GM19328 (cell line): ENCODE results near the gene STRAP.

Source experiments
- ATAC-seq: cut with Tn5 transposase; IDR thresholded peaks from one replicate; pipeline ENCODE4 v1.9.1; 2021; ENCODE audit warnings: mild to moderate bottlenecking, moderate library complexity; ENCODE audit not compliant: unreplicated experiment

The STRAP gene, protein sequence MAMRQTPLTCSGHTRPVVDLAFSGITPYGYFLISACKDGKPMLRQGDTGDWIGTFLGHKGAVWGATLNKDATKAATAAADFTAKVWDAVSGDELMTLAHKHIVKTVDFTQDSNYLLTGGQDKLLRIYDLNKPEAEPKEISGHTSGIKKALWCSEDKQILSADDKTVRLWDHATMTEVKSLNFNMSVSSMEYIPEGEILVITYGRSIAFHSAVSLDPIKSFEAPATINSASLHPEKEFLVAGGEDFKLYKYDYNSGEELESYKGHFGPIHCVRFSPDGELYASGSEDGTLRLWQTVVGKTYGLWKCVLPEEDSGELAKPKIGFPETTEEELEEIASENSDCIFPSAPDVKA

DNA sequence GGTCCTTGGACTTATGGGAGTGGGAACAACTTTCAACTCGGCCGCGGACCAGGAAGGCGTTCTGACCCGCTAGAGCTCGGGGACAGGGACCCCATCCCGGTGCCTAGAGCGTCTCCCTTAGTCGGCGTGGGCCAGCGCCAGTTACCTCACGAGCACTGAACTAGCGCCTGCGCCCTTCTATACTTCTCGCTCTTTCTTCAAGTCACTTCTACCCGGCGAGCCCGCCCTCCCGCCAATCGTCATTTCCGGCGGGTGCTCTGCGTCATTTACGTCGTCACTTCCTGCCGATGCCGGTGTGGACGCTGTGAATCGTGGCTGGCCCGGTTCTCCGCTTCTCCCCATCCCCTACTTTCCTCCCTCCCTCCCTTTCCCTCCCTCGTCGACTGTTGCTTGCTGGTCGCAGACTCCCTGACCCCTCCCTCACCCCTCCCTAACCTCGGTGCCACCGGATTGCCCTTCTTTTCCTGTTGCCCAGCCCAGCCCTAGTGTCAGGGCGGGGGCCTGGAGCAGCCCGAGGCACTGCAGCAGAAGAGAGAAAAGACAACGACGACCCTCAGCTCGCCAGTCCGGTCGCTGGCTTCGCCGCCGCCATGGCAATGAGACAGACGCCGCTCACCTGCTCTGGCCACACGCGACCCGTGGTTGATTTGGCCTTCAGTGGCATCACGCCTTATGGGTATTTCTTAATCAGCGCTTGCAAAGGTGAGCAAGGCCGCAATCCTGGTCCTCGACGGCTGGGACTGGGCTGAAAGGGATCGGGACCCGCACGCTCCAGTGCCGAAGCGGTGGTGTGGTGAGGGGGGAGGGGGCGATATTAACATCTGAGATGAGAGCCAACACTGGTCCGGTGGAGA is at the start of gene STRAP:
TSS of gene STRAP (plus strand) at position 270 of the 854 bp plus-strand sequence. CDS start at position 591, 321 bp downstream.
- peak; percentile 93 for ATAC-seq

DNA sequence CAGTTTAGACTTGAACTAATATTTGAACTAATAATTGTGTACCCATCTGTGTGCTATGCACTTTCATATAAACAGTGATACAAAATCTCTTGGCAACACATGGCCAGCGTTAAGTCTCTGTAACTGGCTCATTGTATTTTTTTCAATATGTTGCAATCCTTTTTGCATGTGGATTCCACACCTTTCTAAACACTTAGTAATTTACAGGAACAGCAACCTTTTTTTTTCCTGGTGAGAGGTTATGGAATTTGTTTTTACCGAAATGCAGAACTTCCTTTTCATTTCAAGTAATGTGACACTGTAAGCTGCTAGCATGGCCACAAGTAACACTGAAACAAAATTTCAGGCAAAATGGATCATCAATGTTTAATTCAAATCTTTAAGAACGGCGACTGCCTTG is 47.6 kb upstream of the STRAP start:
- ATAC-seq: no peak

DNA sequence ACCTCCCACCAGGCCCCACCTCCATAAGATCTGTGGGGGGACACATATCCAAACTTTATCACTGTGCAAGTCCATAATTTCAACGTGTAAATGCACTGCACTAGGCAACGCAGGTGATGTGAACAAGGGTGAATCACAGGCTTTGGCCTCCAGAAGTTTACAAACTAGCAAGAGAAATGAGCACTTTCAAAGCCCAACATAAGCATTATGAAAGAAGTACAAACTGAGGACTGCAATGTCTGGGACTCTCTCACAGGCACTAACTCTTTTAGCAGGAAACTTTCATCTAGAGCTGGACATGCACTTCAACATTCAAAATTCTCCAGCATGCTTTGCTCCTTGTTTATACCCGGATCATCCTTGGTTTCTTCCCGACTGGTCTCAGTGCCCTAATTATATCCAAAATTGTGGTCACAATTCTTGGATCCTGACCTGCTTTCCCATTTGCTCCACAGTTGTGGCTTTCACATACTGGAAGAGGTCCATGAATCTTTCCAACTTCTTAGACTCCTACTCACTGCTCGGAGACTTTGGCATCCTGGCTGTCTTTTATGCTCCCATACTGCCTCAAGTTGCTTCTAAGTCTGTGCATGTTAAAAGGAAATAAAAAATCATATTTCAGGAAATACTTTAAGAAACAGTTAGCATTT is 44.9 kb upstream of the STRAP start:
- ATAC-seq: no peak

DNA sequence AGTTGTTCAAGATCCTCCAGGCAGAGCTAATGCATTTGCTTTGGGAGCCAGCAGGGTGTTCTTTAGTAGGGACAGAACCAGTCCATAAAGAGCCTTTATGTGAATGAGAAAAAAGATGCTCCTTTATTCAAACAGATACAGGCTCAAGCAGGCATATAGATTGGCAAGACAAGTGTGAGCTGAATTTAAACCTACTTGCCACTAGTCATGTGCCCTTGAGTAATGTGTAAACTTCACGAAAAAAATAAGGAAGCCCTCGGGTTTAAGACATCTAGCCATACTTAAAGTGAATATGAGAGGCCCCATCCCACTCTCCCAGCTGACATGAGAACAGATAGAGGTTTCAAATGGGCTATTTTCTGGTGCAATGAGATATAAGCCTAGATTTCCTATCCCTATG is 43.1 kb upstream of the STRAP start:
- no peak for ATAC-seq

DNA sequence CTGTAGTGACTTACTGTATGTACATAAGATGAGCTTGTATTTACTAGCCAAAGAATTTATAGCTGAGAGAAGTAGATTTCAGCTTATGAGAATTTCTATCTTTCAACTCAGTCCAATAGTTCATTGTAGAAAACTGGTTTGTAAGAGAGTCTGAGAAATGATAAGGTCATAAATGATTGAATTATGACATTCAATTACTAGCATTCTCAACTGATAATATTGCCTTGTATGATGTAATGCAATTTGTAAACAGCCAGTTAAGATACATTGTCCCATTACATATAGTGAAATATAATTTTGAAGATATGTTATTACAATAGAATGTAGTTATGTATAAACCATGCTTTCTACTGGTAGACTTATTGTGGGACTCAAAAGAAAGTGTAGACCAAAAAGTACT is 42.5 kb upstream of the STRAP start:
- no peak for ATAC-seq

DNA sequence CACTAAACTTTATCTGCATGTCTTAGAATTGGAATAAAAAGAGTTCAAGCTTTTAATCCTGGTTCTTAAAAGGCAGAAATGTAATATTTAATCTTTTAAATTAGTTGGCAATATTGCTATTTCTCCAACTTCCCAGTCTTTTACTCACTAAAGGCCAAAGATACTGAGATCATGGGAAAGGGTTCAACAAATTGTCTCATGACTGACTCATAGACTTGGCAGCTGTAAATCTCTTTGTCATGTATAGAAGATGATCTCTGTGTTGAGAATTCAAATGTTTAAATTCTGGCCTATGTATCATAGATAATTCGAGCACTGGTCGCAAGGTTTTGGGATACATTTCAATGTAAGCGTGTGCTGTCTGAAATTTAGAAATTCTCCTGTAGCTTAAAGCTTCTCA is 40.1 kb upstream of the STRAP start:
- ATAC-seq: no peak

DNA sequence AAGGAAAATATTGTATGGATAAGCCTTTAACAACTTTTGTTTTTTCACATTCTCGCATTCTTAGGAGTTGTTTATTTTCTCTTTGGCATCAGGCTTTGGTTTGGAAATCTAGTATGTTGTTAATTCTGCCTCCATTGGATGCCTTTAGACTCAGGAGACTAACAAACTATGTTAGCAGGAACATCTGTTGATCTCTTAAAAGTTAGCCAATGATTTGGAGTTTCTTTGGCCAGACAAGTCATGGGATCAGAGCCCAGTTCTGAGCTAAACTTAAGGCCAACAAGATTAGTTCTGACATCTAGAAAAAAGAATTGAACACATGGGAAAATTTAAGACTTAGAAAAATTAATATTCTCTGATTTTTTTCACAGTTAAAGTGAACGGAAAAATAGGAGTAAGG is 35.3 kb upstream of the STRAP start:
- no peak for ATAC-seq

DNA sequence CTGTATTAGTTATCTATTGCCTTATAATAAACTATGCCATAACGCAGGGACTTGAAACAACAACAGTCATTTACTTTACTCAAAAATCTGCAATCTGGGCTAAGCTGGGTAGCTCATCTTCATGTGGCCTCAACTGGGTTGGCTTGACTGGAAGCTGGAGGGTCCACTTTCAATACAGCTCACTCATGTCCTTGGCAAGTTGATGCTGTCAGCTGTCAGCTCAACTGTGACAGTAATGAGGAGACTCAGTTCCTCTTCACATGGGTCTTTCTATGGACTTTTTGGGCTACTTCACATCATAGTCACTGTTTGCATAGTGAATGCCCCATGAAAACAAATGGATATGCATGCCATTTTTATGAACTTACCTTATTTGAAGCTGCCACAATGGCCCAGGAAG is 33.6 kb upstream of the STRAP start:
- no peak for ATAC-seq

DNA sequence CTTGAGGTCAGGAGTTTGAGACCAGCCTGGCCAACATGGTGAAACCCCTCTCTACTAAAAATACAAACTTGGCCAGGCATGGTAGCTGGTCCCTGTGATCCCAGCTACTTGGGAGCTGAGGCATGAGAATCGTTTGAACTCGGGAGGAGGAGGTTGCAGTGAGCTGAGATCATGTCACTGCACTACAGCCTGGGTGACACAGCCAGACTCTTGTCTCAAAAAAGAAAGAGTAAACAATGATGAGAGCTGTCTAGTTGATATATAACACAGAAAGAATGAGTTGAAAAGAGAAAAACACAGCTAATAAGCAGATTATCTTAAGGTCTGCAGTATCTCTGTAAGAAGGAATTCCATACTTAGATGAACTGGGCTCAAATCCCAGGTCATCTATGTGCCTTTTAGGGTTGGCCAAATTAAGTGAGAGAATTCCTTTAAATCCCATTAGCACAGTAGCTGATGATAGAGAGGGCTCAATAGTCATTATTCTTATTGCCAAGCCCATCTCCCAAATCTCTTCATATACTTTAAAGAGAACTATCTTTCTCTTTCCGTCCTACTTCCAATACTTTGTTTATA is 31.1 kb upstream of the STRAP start:
- no peak for ATAC-seq

DNA sequence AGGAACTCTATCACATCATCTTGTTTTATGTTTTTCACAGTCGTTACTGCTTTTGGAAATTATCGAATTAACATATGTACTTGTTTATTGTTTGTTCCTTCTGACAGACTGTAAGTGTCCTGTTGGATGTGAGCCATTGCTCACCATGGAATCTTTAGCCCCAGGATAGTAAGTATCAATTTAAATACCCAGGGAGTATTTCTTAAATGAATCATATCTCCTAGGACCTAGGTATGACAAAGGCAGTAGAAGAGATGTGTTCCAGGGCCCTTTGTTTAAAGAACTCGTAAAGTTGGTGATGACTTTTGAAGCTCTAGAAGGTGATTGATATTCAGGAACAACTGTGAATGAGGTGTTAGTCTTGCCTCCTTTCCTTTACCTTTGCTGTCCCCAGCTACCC is 30.3 kb upstream of the STRAP start:
- no peak for ATAC-seq

DNA sequence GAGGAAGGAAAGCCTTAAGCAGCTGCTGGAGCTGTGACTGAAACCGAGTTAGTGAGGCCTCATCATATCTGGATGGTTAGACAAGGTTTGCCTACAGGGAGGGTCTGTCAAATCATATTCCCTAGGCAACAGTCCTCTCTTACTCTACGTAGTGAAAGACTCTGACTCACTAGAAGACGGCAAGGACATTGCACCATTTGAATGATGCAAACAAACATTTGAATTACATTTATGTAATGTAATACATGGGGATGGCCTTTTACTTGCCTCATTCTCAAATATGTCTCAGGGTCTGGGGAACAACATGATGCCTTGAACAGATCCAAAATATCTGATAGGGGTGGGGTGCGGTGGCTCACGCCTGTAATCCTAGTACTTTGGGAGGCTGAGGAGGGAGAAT is 29.8 kb upstream of the STRAP start:
- no peak for ATAC-seq

DNA sequence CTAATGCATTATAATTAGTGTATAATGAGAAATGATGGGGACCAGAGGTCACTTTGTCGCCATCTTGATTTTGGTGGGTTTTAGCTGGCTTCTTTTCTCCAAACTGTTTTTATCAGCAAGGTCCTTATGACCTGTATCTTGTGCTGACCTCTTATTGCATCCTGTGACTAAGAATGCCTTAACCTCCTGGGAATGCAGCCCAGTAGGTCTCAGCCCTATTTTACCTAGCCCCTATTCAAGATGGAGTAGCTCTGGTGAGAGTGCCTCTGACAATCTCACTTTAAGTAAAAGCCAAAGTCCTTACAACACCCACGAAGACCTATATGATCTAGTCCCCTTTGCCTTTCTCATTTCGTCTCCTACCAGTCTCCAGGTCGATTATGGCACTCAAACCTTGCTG is 28.3 kb upstream of the STRAP start:
- ATAC-seq: no peak

DNA sequence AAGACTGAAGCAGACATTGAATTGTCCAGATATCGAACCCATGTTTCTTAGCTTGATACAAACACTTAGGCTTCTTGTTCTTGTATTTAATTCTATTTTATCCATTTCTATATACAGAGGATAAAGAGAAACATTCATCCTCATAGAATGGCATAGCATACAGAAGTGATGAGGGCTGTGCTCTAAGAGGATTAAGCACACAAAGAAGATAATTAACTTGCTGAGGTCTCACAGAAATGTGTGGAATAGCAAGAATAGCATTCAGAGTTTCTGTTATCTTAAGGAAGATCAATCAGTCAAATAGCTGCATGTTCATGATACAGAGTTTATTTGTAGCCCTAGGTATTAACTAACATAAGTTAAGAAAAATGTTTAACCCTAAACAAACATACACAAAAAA is 27.3 kb upstream of the STRAP start:
- ATAC-seq: no peak

DNA sequence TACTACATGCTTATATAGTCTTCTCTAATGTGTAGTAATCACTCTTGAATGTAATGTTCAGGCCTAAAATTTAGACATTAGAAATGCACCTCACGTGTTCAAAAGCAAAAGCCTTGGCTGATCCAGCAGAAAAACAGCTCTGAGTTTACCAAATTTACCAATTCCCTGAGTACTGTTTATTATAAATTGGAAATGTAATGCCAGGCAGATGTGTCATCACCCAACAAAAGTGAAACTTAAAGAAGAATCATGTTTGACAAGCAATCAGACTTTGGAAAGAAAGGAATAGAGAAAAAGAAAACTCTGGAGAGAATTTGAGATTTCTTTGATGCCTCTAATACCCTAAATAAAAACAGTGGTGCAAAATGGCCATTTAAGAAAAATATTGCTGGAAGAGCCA is 26.5 kb upstream of the STRAP start:
- no peak for ATAC-seq

DNA sequence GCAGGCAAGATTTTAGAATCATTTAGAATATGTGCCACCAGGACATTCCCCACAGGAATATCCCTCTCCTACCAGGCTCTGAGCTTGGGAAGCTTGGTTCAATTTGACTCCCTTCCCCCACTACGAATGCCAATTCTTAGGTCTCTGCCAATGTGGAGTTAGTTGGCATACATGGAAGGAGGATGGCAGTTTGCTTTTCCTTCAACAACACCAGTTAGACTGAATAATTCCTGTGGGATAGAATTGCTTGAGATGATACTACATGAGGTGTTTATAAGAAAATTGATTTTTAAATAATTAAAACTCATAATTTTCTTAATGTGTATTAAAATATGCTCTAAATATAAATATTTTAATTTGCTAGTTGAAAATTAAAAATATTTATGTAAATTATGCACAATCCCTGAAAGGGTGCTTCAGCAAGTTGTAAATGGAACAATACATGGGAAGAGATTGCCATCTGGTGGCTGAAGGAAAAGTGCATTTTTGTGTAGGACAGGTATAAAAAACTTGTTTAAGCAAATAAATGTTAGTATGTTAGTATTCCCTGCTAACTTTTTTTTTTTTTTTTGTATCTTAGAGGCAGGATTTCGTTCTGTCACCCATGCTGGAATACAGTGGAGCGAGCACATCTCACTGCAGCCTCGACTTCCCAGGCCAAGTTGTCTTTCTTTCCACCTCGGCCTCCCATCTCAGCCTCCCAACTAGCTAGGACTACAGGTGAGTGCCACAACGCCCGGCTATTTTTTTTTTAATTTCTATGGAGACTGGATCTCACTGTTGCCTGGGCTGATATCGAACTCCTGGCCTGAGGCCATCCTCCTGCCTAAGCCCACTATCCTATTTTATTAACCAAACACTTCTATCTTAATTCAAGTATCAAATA is 25.8 kb upstream of the STRAP start:
- ATAC-seq: no peak

DNA sequence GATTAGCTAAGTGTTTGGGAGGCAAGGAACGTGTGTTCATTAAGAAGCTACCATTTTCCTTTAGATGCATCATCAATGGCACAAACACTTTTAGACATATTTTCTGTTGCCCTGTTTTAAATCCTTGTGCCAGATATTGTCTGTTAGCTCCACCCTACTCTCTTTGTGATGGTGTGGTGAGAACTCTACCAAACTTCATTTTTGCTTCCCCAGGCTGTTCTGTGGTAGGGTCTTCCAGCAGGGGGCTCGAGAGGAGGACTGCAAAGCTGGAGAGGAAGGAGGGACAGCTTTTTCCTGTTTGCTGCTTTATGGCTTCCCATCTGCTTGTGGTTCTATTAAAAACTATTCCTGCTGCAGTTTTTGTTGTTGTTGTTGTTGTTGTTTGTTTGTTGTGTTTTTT is 23.8 kb upstream of the STRAP start:
- no peak for ATAC-seq

DNA sequence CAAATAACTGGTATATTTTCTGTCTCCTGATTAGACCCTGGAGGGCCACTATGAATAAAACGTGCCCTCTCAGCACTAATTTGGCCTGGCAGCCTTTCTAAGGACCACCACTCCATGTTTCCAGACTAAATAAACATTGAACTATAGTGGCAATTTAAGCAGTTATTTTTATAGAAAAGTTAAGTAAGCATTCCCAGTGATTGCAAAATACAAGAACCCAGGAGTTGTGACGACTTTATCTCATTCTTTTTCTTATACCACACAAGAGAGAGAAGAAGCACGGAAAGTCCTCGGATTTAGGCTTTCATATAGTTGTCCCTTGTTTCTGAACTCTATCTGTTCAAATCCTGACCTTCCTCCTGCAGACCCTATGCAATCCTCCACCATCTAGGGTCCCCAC is 23.1 kb upstream of the STRAP start:
- ATAC-seq: no peak

DNA sequence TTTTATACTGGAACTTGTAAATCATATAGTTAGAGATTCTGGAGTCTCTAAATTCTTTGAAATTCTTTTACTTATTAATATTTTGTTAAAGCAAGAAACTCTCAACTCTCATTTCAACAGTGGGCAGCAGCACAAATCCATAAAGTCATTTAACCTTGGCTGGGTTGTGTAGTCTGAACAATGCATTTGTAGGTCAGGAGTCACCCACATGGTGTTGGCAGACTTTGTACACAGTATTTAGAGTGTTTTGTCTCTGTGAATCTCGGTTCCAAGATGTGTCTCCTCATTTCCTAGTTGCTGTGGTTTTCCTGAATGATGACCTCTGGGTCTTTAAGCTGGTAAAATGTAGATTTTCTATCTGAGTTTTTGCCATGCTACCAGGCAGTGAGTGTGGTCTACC is 20.8 kb upstream of the STRAP start:
- no peak for ATAC-seq

DNA sequence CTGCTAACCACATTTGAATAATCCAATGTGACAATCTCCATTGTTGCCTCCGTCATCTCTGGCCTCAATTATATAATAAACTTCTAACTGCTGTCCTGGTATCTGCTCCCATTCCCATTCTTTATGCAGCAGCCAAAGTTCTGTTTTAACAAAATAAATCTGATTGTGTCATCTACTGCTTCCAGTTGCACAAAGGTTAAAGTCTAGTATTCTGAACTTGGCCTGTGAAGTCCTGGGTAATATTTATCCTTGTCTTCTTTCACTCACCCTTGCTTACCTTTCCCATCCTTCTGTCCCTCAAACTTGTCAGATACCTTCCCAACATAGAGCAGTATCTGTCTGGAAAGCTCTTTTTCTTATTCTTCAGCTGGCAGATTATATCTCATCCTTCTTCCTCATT is 19.3 kb upstream of the STRAP start:
- ATAC-seq: no peak

DNA sequence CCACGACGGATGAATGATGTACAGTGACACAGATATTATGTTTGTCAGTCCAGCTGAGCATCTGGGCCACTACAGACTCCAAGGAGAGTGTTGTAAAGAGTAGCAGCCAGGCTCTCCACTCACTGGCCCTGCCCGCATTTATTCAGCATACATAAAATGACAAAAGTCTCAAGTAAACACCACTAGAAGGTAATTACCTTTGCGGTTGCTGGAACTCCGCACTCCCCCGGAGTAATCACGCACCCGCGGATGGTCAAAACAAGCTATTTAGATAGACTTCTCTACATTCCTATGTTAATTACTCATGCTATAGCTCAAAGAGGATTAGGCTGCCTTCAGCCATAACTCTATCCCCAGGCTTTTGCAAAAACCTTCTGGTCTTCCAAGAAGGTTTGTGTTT is 18.8 kb upstream of the STRAP start:
- ATAC-seq: no peak

DNA sequence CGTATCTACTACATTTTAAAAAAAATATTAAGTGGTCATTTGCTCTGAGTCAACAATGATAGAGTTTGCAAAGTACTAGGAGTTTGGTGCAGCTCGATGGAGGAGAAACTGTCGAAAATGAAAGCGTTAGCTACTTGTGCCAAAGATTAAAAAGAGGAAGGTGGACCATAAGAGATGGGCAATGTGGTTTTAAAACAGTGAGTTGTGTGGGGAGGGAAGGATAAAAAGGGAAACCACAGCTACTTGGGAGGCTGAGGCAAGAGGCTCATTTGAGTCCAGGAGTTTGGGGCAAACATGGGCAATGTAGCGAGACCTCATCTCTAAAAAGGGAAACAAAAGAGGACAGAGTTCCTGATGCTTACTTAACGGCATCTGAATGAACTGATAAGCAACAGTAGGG is 18.2 kb upstream of the STRAP start:
- peak; percentile 92 for ATAC-seq
